HL-60 (cell line): ENCODE results near the gene PPP6R2.

Experiments used
- GABPA ChIP-seq: IDR thresholded peaks from 2 replicates; pipeline ENCODE4 v1.6.1; 2012; ENCODE audit warnings: low read depth
- POLR2AphosphoS5 ChIP-seq: IDR thresholded peaks from 2 replicates; pipeline ENCODE4 v1.6.1; 2012; ENCODE audit warnings: low read depth
- REST ChIP-seq: IDR thresholded peaks from 2 replicates; pipeline ENCODE4 v1.6.1; 2012; ENCODE audit warnings: low read depth; ENCODE audit not compliant: insufficient replicate concordance
- TF ChIP-seq, protein P1 (sequence below): IDR thresholded peaks from one replicate; pipeline ENCODE4 v1.5.1; 2011; ENCODE audit warnings: low read length, control low read depth, inconsistent platforms; ENCODE audit not compliant: insufficient read depth

DNA sequence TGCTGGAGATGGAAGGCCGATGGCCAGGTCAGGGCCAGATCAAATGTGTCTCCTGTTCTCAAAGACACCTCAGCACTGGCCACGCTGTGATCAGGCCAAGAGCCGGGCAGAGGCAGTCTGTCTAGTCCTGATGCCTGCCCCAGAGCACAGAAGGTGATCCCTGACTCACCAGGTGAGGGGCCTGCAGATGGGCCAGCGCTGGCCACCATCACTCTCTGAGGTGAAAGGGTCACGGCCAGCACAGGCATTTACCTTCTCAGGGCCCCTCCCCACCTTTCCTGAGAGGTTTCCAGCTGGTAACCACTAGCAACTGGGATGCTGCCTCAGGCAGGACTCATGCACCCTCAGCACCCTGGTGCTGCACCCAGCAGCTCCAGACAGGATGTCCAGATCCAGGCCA is 128.8 kb downstream of the PPP6R2 start:
- TF ChIP-seq, protein P1, sequence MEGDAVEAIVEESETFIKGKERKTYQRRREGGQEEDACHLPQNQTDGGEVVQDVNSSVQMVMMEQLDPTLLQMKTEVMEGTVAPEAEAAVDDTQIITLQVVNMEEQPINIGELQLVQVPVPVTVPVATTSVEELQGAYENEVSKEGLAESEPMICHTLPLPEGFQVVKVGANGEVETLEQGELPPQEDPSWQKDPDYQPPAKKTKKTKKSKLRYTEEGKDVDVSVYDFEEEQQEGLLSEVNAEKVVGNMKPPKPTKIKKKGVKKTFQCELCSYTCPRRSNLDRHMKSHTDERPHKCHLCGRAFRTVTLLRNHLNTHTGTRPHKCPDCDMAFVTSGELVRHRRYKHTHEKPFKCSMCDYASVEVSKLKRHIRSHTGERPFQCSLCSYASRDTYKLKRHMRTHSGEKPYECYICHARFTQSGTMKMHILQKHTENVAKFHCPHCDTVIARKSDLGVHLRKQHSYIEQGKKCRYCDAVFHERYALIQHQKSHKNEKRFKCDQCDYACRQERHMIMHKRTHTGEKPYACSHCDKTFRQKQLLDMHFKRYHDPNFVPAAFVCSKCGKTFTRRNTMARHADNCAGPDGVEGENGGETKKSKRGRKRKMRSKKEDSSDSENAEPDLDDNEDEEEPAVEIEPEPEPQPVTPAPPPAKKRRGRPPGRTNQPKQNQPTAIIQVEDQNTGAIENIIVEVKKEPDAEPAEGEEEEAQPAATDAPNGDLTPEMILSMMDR: no peak
- TF ChIP-seq POLR2AphosphoS5 (no peak), GABPA (no peak), REST (no peak)
